ENCODE measurements around the gene HMOX2.

DNA sequence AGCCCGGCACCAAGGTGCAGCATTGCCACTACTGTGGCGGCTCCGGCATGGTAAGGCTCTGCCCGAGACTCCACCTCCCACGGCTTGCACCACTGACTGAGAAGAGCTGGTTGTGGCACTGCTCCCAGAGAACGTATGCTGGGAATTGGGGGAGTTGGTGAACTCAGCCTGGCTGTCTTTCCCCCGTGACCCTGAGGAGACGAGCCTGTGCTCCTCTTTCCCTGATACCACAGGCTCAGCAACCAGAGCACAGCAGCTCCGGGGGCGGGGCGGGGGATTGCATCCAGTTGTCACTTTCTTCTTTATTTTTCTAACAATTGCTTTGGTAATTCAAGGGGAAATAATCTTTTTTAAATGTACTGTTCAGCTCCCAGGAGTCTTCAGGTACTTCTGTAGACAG, 33.8 kb upstream of the HMOX2 start:
- TF ChIP-seq, protein P1, sequence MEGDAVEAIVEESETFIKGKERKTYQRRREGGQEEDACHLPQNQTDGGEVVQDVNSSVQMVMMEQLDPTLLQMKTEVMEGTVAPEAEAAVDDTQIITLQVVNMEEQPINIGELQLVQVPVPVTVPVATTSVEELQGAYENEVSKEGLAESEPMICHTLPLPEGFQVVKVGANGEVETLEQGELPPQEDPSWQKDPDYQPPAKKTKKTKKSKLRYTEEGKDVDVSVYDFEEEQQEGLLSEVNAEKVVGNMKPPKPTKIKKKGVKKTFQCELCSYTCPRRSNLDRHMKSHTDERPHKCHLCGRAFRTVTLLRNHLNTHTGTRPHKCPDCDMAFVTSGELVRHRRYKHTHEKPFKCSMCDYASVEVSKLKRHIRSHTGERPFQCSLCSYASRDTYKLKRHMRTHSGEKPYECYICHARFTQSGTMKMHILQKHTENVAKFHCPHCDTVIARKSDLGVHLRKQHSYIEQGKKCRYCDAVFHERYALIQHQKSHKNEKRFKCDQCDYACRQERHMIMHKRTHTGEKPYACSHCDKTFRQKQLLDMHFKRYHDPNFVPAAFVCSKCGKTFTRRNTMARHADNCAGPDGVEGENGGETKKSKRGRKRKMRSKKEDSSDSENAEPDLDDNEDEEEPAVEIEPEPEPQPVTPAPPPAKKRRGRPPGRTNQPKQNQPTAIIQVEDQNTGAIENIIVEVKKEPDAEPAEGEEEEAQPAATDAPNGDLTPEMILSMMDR (IDR thresholded peaks at IDR 0.05; ENCODE audit: low read depth, low read length, poor library complexity, severe bottlenecking): no peak
- TF ChIP-seq EZH2phosphoT487 (IDR thresholded peaks at IDR 0.05; ENCODE audit: borderline replicate concordance, low read length): no peak
